Measurements from ENCODE around the gene FAM151B.

DNA sequence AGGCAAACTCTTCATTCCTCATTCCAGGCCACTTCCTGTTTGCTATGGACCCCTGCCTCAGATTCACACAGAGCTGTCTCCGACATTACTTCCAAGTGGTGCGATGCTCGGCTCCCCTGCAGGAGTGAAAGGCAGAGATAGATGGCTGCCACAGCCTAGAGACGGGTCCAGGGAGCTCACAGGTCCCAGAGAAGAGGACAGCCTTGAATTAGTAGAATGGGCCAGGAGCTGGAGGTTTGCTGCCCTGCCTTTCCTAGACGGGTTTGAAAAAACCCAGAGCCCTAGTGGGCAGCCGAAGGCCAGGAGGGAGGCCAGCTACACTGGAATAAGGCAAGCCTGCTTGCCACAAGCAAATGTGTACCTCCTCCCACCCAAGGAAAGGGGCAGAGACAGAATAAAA, 80.4 kb downstream of the FAM151B start:
- TF ChIP-seq CTCF (IDR thresholded peaks at IDR 0.05; ENCODE audit: low read length) (no peak), EZH2 (optimal IDR thresholded peaks at IDR 0.05; ENCODE audit: low read depth, low read length) (no peak), EZH2phosphoT487 (IDR thresholded peaks at IDR 0.05; ENCODE audit: low read length) (no peak)

Measured in MM.1S (cell line).